Measurements from ENCODE around the gene SLC12A8.

DNA sequence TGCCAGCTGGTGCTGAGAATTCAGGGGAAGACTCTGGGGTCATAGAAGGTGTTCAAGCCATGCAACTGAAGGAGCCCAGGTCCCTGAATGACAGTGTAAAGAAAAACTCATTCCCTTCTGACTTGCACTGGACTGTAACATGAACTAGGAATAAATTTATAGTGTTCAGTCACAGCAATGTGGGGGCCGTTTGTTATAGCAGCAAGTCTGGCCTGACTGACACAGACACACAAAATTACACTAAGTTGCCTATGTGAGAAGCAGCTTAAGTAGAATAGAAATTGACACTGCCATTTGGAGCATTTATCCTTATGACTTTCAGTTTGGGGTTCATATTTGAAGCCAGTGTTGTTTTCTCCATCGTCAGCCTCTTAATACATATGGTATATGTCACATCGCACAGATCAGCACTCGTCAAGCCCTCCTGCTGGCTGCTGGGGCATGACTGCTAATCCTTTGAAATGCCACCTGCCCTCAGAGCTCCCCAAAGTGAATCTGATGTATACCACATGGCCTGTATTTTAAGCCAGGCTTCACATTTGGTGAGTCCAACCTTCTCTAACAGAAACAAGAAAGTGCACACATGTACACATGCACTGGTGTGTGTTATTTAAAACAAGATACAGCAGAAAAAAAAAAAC, 139.7 kb downstream of the SLC12A8 start:
- TF ChIP-seq, protein P1, sequence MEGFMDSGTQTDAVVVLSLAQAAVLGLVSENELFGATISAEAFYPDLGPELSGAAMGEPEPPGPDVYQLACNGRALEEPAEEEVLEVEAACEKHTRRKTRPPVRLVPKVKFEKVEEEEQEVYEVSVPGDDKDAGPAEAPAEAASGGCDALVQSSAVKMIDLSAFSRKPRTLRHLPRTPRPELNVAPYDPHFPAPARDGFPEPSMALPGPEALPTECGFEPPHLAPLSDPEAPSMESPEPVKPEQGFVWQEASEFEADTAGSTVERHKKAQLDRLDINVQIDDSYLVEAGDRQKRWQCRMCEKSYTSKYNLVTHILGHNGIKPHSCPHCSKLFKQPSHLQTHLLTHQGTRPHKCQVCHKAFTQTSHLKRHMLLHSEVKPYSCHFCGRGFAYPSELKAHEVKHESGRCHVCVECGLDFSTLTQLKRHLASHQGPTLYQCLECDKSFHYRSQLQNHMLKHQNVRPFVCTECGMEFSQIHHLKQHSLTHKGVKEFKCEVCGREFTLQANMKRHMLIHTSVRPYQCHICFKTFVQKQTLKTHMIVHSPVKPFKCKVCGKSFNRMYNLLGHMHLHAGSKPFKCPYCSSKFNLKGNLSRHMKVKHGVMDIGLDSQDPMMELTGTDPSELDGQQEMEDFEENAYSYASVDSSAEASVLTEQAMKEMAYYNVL (CRISPR knock-in tag; IDR thresholded peaks at IDR 0.05; ENCODE audit: borderline replicate concordance): no peak
- TF ChIP-seq HDAC6 (IDR thresholded peaks at IDR 0.05; ENCODE audit: low read depth, low read length): no peak
- TF ChIP-seq NR1H2 (CRISPR knock-in tag; IDR thresholded peaks at IDR 0.05; ENCODE audit: borderline replicate concordance, low read depth): no peak
- no peak for TF ChIP-seq RNF2 (conservative IDR thresholded peaks at IDR 0.05; ENCODE audit: low read depth)
- TF ChIP-seq EZH2 (conservative IDR thresholded peaks at IDR 0.05; ENCODE audit: low read depth, low read length): no peak
- no peak for TF ChIP-seq POLR2A (IDR thresholded peaks at IDR 0.05; ENCODE audit: insufficient read depth in 1 of 2, low read depth in 2 of 2, low read length in 2 of 2)

Measured in HepG2 (cell line).